NCI-H526 treated with DMSO at 0.1 percent for 48 hours (cell line): ENCODE measurements around the gene VMP1.
A peak's percentile ranks its signal among the peaks of the same experiment; 100 is the strongest.
"Not testable (repeated sequence)": the region's sequence is repeated elsewhere in the genome, so short reads cannot be mapped to it uniquely, and the experiment has no call there.

Experiments
- DNase-seq: peaks from one replicate; lab custom pipeline; 2025; lab: John Stamatoyannopoulos, UW

VMP1 gene

GRCh38 chr17:59780548-59780947 lies 73.1 kb downstream of the VMP1 start:
- DNase-seq = not testable (repeated sequence)

- no peak for DNase-seq
Observed at GRCh38 chr17:59783221-59784047, 76.0 kb downstream of the VMP1 start.

- DNase-seq = peak; percentile 44
Observed at GRCh38 chr17:59785091-59785799, 77.8 kb downstream of the VMP1 start.

GRCh38 chr17:59786213-59786535 lies 78.7 kb downstream of the VMP1 start:
- DNase-seq = no peak

GRCh38 chr17:59786536-59787319 lies 79.3 kb downstream of the VMP1 start:
- peak; percentile 73 for DNase-seq

- DNase-seq = not testable (repeated sequence)
Observed at GRCh38 chr17:59789849-59790248, 82.4 kb downstream of the VMP1 start.

GRCh38 chr17:59790418-59790817 lies 83.0 kb downstream of the VMP1 start:
- not testable (repeated sequence) for DNase-seq

- no peak for DNase-seq
Observed at GRCh38 chr17:59790910-59791309, 83.5 kb downstream of the VMP1 start.

- no peak for DNase-seq
Observed at GRCh38 chr17:59791603-59792457, 84.4 kb downstream of the VMP1 start.

GRCh38 chr17:59792458-59792823 lies 85.0 kb downstream of the VMP1 start:
- not testable (repeated sequence) for DNase-seq

GRCh38 chr17:59793205-59793604 lies 85.8 kb downstream of the VMP1 start:
- DNase-seq = no peak

GRCh38 chr17:59796138-59796537 lies 88.7 kb downstream of the VMP1 start:
- no peak for DNase-seq

- DNase-seq = no peak
Observed at GRCh38 chr17:59796785-59797205, 89.3 kb downstream of the VMP1 start.

- DNase-seq = no peak
Observed at GRCh38 chr17:59798111-59798510, 90.7 kb downstream of the VMP1 start.

GRCh38 chr17:59800530-59800942 lies 93.1 kb downstream of the VMP1 start:
- DNase-seq = no peak

GRCh38 chr17:59802160-59802559 lies 94.7 kb downstream of the VMP1 start:
- DNase-seq = no peak

GRCh38 chr17:59804901-59805465 lies 97.5 kb downstream of the VMP1 start:
- no peak for DNase-seq

GRCh38 chr17:59806322-59806721 lies 98.9 kb downstream of the VMP1 start:
- DNase-seq = not testable (repeated sequence)

- no peak for DNase-seq
Observed at GRCh38 chr17:59807892-59808509, 100.5 kb downstream of the VMP1 start.

GRCh38 chr17:59810894-59811153 lies 103.4 kb downstream of the VMP1 start:
- no peak for DNase-seq

GRCh38 chr17:59811209-59811608 lies 103.8 kb downstream of the VMP1 start:
- DNase-seq = no peak
